T-helper 2 cell (primary cell): ENCODE results near the gene ANK3.
"Not testable (repeated sequence)": the region's sequence is repeated elsewhere in the genome, so short reads cannot be mapped to it uniquely, and the experiment has no call there.

Source experiments
- DNase-seq, 5 experiments: peaks; one replicate each; pipeline versions ENCODE4 v3.0.0 to v3.0.0-alpha.2; 2012 to 2022

The ANK3 gene

DNA sequence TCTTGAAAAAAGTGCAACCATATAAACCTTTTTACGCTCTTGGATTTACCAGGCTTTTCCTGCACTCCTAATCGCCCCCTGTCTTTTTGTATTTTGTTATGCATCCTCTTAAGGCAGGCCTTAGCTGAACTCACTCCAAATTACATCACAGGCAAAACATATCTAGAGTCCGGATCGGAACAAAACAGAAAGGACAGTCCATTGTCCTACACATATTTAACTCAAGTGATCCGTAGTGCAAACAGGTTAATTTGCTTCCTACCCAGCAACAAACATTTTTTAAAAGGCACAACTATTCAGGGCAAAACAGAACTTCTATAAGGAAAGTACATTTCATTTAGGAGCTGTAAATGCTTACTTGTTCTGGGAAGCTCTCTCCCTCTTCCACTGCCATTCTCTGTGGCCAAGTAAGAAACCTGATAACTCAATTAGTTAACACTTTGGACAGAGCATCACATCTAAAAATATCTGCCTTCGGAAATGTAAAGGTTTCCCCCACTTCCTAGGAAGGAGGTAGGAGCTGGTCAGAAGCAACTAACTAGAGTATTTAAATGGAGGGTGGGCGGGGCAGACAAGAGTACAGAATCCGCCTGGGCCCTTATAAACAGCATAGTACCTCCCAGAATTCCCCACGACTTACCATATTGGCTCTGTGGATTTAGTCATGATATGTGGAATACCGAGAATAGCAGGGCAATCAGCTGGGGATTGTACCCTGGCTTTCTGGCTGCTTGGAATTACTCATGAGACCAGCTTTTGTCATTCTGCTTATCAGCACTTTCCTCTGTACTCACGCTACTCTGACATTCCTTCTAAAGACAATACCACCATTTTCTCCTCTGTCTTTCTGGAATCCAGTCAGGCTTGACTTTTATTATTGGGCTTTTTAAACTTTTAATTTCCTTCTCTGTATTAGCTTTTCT, 89.5 kb downstream of the ANK3 start:
- no peak for DNase-seq

DNA sequence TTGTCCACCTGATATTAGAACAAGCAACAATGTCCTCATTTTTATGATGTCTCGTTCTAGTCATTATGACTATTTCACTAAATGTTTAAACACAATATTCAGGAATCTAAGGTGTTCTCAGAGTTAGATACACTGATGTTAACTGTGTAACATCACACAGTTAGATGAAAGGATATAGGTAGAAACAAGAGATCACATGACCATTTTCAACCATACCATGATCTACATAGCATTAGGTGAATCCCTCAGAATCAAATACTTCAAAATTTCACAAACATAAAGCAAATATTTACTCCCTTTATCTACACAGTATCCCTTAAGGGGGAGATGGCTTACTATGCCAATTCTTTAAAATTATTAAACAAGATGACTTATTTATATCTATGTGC, 90.3 kb downstream of the ANK3 start:
- DNase-seq: no peak

DNA sequence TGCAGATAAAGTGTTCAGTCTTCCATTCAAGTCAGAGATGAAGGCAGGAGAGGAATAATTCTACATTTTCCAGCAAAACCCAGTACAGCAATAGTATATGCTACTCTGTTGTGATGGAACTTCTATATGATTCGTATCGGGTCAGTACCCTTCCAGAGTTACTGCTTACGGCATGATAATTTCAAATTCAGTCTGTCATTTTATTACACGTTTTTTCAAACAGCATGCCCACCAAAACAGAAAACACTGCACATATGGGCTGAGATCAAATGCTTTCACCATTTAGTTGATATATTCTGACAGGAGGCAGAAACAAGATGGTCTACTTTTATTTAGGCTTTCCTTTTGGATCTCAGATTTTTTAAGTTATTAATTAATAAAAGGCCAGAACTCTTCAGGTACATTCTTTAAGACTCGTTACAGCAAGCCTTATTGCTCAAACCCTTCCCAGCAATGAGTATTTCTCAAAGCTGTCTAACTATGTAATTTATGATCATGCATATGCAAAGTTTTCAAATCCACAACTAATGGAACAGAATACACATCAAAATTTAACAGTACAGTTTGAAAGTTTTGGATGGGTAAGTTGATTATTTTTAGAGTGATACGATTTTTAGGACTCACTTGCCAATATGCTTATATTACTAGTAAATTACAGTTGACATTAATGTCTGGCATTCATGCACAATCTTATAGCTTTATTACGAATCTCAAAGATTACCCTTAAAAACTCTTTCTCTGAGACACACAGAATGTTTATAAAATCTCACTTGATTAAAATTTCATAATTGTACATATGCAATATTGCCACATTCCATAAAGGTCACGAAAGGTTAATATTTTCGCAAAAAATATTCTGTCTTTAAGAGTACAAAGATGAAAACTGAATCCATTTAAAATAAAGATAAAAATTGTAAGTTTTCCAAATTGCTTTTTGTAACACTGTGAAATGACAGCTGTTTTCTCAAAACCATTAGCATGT, 91.0 kb downstream of the ANK3 start:
- no peak for DNase-seq

DNA sequence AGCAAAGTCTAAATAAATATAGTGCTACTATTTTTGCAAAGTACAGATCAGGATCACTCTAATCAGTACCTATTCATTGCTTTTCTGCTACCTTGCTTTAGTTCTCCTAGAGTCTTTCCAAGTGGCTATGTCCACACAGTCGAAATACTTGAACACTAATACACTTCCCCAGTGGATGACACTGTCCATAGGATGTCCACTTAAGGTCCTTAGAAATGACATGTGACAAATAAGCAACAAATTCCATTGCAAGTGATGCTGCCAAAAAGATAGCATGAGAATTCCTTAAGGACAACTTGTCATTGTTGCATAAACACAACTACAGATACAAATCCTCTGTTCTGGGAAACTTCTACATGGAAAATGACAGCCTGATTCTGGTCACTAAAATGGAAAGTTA, 93.6 kb downstream of the ANK3 start:
- no peak for DNase-seq

DNA sequence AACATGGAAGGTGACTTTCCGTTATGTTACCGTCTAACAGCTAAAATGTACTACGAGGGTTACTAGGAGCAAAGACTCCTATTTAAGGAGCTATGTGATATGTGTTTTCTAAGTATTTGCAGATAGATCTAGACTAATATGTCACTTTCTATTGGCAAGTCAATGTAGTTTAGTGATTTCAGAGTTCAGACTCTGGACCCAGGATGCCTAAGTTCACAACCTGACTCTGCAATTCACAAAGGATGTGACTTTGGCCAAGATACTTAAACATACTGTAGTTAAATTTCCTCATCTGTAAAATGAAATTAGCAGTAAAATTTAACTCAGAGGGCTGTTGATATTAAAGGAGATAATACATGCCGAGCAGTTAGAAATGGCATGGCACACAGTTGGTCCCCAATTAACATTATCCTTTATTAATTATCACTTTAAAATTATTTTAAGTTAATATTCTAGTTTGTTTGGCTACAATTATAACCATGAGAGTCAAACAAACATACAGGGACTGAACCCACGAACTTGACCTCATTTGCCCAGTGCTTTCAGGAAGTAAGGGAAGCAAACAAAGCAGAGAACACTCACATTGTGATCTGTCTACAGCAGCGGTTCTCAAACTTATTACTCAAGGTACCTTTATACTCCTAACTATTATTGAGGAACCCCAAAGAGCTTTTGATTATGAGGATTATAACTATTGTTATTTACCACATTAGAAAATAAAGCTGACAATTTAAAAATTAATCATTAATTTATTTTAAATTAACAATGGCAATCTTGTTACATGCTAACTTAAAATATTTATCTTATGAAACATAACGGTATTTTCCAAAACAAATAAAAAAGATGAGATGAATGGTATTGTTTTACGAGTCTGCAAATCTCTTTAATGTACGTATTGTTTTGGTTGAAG, 94.4 kb downstream of the ANK3 start:
- no peak for DNase-seq

DNA sequence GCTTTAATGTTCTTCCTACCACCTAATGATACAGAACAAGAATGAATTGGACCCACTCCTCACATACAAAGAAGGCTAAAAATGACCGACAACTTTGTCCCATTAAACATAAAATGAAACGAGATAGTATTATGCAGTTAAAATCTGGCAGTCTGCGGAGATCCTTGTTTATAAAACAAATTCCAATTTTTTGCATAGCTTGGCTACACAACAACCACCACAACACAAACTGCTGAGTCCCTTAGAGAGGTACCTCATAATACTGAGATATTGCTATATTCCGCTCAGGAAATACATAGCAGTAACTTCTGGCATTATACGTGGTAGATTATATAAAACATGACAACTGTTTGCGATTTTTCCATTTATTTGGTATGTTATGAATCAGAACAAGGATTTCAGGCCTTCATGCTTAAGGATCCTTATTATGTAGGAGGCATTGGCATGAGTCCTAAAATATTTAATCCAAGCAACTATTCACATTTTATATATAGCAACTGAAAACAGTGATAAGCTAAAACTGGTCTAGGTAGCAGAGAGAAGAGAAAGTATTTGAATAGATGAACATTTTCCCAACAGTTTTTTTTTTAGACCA, 96.0 kb downstream of the ANK3 start:
- no peak for DNase-seq

DNA sequence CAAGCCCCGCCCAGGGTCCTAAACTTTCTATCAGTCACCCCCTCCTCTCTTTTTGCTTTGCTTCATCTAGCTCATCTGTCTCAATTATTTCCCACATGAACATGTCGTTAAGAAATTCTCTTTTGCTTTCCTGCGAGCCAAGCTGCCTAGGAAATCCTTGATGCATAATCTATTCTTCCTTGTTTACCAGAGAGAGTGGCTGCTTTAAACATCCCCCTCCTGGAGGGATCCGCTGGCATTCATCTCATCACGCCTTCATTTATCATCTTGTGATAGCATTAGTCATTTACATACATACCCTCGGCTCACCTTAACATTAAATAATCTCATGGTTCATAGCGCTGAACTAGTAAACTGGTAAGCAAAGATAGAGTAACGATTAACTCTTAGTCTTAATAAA, 96.7 kb downstream of the ANK3 start:
- no peak for DNase-seq

DNA sequence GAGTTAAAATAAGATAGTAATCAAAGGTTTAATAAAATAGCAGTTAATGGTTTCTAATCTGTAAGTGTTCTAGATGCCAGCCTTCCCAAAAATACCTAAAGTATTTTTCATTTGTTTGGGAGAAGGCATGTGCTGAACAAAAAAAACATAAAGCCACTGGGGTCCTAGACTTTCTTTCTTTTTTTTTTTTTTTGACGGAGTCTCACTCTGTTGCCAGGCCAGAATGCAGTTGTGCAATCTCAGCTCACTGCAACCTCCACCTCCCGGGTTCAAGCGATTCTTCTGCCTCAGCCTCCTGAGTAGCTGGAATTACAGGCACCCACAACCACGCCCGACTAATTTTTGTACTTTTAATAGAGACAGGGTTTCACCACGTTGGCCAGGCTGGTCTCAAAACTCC, 97.1 kb downstream of the ANK3 start:
- DNase-seq: not testable (repeated sequence)

DNA sequence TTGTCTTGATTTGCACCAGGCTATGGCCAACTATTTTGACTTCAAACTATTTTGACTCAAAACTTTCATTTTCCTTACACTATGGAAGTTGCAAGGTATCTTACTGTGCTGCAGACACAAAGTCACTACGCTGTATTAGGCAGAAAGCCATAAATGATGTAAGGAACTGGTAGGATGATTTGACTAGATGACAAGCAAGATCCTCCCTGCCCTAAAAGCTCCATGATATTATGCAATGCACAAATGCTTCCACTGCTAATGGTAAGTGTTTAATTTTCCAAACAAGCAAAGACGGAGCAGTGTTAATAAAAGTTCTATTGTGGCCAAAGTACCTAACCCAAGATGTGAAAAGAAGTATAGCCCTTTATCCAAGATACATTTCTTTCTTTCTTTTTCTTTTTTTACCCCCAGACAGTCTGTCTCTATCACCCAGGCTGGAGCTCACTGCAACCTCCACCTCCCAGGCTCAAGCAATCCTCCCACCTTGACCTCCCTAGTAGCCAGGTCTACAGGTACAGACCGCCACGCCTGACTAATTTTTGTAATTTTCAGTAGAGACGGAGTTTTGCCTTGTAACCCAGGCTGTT, 98.2 kb downstream of the ANK3 start:
- no peak for DNase-seq

DNA sequence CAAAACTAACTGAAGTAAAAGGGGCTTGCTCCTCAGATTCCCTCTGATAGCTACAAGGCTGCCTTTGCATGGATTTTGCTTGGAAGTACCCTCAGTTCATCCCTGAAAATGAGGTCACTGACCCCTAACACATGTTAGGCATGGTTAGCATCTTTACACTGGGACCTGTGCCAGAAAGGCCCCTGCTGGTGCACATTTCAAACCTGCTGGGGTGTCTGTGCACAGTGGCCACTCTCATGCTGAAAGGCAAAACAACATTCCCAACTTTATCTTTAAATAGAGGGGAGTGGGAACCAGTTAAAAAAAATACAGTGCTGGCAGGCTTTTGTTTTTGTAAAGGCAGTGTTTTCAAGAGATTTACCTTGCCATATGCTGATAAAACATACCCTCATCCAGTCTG, 99.1 kb downstream of the ANK3 start:
- DNase-seq: no peak

DNA sequence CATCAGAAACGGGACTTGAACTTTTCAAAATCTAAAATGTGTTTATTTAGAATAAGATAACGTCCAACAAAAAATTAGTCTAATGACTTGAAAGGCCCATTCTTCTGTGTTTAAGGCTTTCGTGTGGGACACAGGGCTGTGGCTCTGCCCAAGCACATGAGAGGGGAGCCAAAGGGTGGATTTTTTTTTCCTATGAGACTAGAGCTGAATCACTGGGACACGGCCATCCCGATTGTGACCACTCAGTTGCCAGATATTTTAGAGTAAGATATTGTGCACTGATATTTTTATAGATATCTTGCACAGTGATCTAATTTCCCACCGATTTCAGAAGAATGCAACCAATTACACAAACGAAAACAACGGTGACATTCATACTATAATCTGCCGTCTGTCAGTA, 99.9 kb downstream of the ANK3 start:
- DNase-seq: no peak

DNA sequence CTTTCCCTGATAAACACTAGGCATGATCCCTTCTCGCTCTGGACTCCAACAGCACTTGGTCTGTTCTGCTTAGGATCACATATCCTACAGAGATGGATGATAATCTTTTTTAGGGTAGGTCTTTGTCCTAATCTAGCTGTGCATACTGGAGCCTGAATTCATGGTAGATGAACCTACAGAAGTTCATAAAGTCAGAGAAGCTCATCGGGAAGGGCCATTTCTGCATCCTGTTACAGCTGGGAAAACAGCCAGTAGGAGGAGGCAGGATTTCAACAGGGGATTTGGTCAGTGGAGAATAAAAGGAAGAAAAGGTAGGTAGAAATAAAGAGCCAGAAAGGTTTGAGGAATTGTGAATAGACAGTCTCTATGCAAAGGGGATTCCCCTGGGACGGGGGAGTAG, 101.4 kb downstream of the ANK3 start:
- no peak for DNase-seq

DNA sequence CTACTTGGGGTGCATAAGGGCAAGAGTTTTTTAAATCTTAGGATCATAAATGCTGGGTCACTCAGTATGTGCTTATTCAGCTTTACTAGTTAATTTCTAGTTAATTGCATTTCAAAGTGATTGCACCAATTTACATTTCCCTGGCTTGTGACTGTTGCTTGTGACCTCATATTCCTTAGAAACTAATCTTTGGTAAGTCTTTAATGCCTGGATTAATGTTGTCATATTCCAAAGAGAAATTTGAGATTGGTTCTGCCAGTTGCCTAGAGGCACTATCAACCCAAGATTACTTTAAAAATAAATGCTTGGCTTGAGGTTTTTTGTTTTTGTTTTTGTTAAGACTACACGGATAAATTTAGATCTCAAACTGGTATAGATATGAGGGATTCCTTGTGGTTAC, 103.1 kb downstream of the ANK3 start:
- DNase-seq: no peak

DNA sequence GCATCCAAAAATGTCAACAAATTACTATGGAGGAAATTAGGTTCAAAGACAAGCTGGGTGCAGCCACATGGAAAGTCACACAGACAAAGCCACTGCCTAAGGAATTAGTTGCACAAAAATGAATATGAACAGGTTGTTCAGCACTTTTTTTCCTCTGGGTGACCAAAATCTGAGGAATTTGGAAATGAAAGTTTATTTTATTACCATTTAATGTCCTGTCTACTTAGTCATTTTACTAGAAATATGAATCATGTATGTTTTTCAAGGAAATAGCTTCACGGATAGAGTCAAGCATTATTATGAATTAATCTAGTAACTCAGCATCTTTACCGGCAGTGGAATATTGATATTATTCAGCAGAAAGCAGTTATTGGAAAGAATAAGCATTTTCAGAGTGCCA, 106.3 kb downstream of the ANK3 start:
- no peak for DNase-seq

DNA sequence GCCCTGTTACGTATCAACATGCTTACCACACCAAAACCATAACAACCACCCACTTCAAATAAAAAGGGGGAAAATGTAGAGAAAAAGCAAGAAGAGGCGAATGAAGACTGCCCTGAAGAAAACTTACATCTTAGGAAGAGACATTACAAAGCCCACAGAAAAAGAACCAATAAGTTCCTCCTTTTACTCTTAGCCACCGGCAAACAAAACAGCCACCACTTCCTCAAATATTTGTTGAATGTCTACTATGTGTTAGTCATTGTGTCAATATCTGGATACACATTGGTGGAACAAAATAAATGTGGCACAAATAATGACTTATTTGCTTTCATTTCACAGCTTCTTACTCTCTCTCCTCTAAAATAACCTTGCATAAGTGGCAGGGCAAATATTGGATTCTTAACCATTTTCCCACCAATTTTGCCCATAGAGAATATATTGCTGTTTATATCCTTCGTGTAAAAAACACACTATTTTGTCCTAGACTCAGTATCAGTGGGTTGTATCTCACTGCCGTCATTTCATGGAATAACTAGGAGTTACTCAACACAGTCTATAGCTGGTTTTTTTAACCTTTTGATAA, 106.8 kb downstream of the ANK3 start:
- DNase-seq: no peak

DNA sequence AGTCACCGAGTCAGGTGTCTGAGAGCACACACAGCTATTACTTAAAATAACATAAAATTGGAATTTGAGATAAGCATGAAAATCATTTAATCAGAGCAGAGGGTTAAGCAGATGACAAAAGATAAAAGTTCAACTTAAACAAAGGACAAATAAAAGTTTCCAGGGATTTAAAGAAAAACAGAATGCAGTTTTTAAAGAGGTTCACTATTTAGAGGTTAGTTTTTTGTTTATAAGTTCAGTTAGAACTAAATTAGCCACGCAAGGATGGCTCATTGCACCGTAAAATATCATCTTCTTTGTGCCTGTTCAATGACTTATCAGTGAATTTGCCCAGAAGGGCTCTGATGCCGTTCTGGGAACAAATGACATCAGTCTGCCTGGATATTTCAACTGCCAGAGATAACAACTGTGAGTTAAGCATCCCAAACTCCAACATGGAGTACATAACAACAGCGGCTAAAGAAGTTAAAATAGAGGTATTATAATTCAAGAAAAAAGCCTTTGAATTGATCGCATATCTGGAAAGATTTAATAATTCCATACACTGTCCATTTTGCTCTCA, 107.8 kb downstream of the ANK3 start:
- no peak for DNase-seq

DNA sequence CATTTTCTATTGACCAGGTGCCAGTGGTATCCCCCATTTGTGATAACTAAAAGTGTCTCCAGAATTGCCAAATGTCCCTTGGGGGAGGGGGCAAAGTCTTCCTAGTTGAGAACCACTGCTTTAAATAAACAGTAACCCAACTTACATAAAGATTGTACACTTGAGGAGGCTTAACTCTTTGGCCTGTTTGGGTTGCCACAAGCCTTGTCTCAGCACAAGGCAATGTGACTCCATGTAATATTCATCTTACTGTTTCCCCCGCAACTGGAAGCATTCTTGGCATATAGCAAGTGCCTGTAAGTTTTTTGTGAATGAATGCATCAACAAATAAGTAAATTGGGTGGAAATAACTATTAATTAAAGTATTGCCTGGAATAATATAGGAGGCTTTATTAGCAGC, 108.3 kb downstream of the ANK3 start:
- DNase-seq: no peak

DNA sequence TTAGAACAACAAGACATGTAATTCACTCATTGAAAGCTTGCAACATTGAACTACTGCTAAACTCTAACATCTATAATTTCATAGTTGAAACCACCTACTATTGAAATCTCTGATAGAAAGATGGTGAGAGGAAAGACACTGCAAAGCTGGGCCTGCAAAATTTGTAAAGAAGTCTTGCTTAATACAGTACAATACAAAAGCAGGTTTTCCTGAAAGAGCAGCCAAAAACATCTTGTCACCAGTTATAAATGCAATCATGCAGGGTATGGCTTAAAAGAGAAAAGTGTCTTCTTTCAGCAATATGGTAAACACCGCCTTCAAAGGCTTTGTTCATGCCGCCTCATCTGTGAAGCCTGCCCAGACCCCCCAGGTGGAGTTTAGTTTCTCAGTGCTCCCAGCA, 109.2 kb downstream of the ANK3 start:
- no peak for DNase-seq

DNA sequence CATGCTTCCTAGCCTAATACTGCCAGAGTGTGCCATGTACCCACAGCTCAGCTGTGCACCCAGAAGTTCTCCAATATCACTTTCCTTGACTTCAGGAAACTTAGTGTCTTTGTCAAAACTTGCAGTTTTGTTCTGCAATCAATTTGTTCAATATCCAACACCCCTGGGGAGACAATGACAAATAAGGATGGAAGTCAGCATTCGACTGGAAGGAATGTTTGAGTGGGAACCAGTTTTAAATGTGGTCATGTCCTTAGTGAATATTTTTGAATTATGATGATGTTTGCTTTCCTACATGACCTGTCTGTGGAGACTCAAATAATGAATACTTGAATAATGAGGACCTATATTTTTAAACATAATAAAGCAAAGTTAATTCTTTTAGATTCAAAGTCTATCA, 112.0 kb downstream of the ANK3 start:
- DNase-seq: no peak

DNA sequence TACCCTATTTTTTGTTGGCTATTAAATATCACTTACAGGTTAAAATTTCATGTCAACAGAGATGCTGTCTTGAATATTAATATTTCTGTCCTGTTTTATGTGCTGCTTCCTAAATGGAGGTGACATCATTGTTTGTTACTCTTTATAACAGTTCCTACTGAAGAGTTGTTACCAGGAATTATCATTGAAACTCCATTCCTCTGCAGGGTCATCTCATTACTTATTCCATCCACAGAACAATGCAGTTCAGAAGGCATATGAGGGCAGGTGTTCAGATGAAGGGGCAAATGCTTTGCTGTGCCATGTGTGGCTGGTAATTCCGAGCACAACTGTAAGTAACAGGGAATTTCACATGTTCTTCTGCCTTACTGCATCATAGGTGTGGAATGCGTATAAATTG, 113.4 kb downstream of the ANK3 start:
- no peak for DNase-seq
